PFSK-1 (cell line): Measurements from ENCODE around the gene GRK5.

Experiments used
- FOXP2 ChIP-seq: optimal IDR thresholded peaks from 2 replicates; pipeline ENCODE3; 2011; ENCODE audit warnings: borderline replicate concordance, control low read depth, inconsistent platforms; ENCODE audit not compliant: insufficient read depth; ENCODE audit errors: extremely low read length, extremely low read depth
- POLR2AphosphoS5 ChIP-seq: IDR thresholded peaks from 2 replicates; pipeline ENCODE4 v1.6.1; 2012; ENCODE audit warnings: low read depth, mild to moderate bottlenecking, control low read depth, low read length, moderate library complexity
- SIN3A ChIP-seq: IDR thresholded peaks from 2 replicates; pipeline ENCODE4 v1.6.1; 2012; ENCODE audit warnings: mild to moderate bottlenecking, low read length, moderate library complexity, borderline replicate concordance; ENCODE audit not compliant: insufficient read depth
- TAF1 ChIP-seq: IDR thresholded peaks from 2 replicates; pipeline ENCODE4 v1.6.1; 2012; ENCODE audit warnings: low read length, control low read depth, borderline replicate concordance; ENCODE audit not compliant: insufficient read depth
- TF ChIP-seq, protein P1 (sequence below), 2 experiments: IDR thresholded peaks; 2 replicates each; pipeline versions ENCODE4 v1.6.1 to v1.8.0; 2011 to 2012; ENCODE audit warnings: low read depth in 2 of 2, low read length in 2 of 2, control low read depth in 1 of 2, inconsistent platforms in 1 of 2, mild to moderate bottlenecking in 1 of 2, moderate library complexity in 1 of 2; ENCODE audit not compliant: insufficient read depth in 1 of 2

Gene GRK5

DNA sequence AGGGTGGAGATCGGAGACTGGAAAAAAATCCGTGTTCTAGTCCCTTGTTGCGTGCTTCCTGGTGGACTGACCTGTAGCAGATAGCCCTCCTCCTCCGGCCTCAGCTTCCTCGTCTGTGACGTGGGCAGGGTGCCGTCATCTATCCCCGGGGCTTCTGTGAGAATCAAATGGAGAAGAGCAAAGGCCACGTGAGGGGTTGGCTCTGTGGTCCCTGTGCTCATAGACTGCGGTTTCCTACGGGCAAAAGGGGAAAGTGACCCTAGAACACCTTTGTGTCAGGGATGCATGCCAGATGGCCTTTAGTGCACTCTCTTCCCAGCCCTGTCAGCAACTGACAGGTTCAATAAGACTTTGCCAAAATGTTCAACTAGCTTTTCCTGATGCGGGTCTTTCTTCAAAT, 33.7 kb downstream of the GRK5 start:
- TF ChIP-seq, protein P1, sequence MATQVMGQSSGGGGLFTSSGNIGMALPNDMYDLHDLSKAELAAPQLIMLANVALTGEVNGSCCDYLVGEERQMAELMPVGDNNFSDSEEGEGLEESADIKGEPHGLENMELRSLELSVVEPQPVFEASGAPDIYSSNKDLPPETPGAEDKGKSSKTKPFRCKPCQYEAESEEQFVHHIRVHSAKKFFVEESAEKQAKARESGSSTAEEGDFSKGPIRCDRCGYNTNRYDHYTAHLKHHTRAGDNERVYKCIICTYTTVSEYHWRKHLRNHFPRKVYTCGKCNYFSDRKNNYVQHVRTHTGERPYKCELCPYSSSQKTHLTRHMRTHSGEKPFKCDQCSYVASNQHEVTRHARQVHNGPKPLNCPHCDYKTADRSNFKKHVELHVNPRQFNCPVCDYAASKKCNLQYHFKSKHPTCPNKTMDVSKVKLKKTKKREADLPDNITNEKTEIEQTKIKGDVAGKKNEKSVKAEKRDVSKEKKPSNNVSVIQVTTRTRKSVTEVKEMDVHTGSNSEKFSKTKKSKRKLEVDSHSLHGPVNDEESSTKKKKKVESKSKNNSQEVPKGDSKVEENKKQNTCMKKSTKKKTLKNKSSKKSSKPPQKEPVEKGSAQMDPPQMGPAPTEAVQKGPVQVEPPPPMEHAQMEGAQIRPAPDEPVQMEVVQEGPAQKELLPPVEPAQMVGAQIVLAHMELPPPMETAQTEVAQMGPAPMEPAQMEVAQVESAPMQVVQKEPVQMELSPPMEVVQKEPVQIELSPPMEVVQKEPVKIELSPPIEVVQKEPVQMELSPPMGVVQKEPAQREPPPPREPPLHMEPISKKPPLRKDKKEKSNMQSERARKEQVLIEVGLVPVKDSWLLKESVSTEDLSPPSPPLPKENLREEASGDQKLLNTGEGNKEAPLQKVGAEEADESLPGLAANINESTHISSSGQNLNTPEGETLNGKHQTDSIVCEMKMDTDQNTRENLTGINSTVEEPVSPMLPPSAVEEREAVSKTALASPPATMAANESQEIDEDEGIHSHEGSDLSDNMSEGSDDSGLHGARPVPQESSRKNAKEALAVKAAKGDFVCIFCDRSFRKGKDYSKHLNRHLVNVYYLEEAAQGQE (IDR thresholded peaks at IDR 0.05; ENCODE audit: insufficient read depth in 1 of 2, low read depth in 2 of 2, low read length in 2 of 2): no peak

- TF ChIP-seq SIN3A (no peak), POLR2AphosphoS5 (no peak), FOXP2 (no peak), TAF1 (no peak)
- TF ChIP-seq, protein P1 (IDR thresholded peaks at IDR 0.05; ENCODE audit: insufficient read depth in 1 of 2, low read depth in 2 of 2, low read length in 2 of 2): no peak
These were observed 34.8 kb downstream of the GRK5 start for GRCh38 chr10:119242186-119242585.

DNA sequence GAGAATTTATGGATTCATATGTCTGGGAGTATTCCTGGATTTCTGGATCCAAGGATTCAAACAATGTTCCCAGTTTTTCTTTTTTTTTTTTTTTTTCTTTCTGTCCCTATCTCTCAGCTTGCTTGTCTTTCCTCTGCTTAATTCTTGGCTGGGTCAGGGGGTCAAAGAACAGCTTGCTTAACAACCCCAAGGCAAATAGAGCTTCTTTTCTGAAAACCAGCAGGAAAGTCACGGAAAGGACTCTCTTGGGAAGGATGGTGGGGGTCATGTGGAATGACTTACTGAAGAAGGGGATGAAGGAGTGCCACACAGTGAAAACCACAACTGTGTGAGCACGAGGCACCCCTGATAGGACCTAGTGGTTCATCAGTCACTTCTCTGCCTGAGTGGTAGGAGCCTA, 36.1 kb downstream of the GRK5 start:
- TF ChIP-seq, protein P1 (IDR thresholded peaks at IDR 0.05; ENCODE audit: insufficient read depth in 1 of 2, low read depth in 2 of 2, low read length in 2 of 2): no peak
- no peak for TF ChIP-seq FOXP2

DNA sequence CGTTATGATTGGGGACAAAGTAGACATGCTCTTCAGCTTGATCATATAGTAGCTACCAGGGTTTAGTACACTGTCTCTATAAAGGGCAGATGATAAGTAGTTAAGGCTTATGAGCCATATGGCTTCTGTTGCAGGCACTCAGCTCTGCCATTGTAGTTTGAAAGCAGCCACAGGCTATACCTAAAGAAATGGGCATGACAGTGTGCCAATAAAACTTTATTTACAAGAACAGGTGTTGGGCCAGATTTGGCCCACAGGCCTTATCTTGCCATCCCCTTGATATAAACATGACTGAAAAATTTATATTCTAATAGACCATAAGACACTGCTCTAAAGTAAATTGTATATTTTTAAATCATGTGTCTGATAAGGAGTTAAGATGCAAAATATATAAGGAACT, 36.6 kb downstream of the GRK5 start:
- TF ChIP-seq SIN3A (no peak), POLR2AphosphoS5 (no peak), TAF1 (no peak), FOXP2 (no peak)
- TF ChIP-seq, protein P1 (IDR thresholded peaks at IDR 0.05; ENCODE audit: insufficient read depth in 1 of 2, low read depth in 2 of 2, low read length in 2 of 2): no peak

GRCh38 chr10:119245272-119245671, 37.9 kb downstream of the GRK5 start:
- TF ChIP-seq FOXP2 (no peak), SIN3A (no peak), TAF1 (no peak), POLR2AphosphoS5 (no peak)
- TF ChIP-seq, protein P1 (IDR thresholded peaks at IDR 0.05; ENCODE audit: insufficient read depth in 1 of 2, low read depth in 2 of 2, low read length in 2 of 2): no peak
